ENCODE data around the gene MBD1. TPM values are rescaled to one million over a fixed set of nuclear protein-coding genes. Genes with fewer than 3 reads are reported as not detected.
"Not testable (repeated sequence)": the region's sequence is repeated elsewhere in the genome, so short reads cannot be mapped to it uniquely, and the experiment has no call there.

The MBD1 gene, protein sequence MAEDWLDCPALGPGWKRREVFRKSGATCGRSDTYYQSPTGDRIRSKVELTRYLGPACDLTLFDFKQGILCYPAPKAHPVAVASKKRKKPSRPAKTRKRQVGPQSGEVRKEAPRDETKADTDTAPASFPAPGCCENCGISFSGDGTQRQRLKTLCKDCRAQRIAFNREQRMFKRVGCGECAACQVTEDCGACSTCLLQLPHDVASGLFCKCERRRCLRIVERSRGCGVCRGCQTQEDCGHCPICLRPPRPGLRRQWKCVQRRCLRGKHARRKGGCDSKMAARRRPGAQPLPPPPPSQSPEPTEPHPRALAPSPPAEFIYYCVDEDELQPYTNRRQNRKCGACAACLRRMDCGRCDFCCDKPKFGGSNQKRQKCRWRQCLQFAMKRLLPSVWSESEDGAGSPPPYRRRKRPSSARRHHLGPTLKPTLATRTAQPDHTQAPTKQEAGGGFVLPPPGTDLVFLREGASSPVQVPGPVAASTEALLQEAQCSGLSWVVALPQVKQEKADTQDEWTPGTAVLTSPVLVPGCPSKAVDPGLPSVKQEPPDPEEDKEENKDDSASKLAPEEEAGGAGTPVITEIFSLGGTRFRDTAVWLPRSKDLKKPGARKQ
- 49.9 and 69.6 TPM in 2 replicates for total RNA-seq

DNA sequence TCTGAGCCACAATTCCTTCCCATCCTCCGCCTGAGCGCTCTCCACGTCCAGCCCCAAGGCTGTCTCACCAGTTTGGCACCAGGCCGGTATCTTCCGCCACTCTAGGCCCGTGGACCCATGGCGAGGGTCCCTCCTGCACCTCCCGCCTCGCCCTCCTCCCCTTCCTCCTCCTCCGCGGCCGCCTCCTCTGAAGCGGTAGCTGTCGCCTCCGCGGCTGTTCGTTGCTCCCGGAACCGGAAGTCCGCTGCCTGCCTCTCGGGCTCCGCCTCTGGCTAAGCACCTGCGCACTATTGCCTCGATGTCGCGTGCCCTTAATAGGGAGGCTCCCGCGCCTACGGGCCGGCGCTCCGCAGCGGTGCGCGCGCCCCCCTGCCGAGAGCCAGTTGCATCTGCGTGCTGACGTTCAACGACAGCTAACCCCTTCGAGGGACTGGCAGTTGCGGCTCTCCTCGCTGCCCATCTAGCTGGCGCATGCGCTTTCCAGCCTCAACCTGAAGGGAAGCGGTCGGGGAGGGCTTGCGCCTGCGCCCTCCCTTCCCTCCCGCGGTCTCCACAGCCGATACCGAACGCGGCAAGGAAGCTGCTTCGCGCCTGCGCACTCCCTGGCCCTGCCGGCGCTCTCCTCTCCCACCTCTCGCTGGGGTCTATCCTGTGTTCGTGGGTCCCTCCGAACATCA lies at the start of gene MBD1:
MBD1 (minus strand) TSS at position 229 of the 677 bp plus-strand sequence. CDS start 1,531 bp downstream, outside the sequence.
- DNase-seq (ENCODE audit: low read depth, low spot score) = peak; percentile 90

GRCh38 chr18:50330176-50330575 lies 48.9 kb upstream of the MBD1 start:
- no peak for DNase-seq (ENCODE audit: low read depth, low spot score)

DNA sequence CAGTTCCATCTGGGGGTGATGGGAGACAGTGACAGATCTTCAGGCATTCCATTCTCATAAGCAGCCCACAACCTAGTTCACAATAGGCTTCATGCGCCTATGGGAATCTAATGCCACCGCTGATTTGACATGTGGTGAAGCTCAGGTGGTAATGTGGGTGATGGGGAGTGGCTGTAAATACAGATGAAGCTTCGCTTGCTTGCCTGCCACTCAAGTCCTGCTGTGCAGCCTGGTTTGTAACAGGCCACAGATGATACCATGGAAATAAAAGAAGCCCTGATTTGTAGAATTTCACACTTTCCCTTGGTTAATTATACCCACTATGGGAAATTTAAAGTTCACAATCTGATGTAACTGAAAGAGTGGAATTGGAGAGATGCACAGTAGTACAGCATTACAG lies 46.7 kb upstream of the MBD1 start:
- DNase-seq (ENCODE audit: low read depth, low spot score) = no peak

- no peak for DNase-seq (ENCODE audit: low read depth, low spot score)
Observed at GRCh38 chr18:50320719-50321118, 39.4 kb upstream of the MBD1 start.

GRCh38 chr18:50315100-50315871 lies 34.0 kb upstream of the MBD1 start:
- no peak for DNase-seq (ENCODE audit: low read depth, low spot score)

DNA sequence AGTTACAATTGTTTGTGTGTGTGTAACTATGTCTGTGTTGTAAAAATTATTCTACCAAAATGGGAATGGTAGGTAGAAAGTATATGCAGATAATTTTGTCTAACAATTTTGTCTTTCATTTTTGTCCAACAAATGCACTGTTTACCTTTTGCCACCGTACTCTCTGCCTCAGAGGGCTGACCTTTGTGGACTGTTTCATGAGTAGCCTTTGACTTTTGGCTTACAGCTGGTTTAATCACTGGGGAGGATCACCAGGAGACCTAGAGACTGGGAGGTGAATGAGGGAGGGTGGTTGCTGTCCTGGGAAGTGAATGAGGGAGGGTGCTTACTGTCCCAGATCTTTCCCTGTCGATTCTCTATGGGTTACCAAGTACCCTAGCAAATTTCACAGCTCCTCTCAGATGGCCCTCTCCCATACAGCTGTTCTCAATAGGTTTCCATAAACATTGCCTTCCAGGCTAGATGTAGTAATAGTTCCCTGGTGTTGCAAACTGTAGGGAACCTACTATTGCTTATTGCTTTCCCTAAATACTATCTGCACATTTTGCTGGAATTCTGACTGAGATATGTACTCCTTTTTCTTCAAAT lies 32.6 kb upstream of the MBD1 start:
- no peak for DNase-seq (ENCODE audit: low read depth, low spot score)

GRCh38 chr18:50313031-50313607 lies 31.8 kb upstream of the MBD1 start:
- no peak for DNase-seq (ENCODE audit: low read depth, low spot score)

DNA sequence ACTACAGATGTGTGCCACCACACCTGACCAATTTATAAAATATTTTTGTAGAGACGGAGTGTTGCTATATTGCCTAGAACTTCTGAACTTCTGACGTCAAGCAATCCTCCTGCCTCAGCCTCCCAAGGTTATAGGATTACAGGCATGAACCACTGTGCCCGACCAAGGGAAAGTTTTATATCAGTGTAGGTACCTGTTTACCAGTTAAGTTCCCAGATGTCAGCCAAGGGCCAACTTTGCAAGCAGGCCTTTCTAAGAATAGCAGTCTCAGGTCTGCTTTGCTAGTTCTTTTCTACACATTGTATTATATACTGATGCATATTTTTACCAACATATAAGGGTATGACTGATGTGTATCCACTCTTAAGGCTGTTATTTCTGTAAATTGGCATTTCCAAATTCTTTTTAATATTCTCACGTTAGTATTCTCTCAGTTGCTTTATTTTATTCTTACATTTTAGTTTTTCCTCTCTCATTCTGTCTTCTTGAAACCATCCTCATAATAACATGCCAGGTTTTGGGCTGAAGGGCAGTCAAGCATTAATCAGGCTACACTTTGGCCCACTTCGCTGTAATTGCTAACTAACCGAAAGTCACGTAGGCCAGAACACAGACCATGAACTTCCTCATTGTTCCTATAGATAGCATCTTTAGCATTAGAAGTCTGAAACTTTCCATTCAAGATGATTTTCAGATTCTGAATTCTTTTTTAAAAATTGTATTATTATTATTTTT lies 31.1 kb upstream of the MBD1 start:
- DNase-seq (ENCODE audit: low read depth, low spot score) = no peak

DNA sequence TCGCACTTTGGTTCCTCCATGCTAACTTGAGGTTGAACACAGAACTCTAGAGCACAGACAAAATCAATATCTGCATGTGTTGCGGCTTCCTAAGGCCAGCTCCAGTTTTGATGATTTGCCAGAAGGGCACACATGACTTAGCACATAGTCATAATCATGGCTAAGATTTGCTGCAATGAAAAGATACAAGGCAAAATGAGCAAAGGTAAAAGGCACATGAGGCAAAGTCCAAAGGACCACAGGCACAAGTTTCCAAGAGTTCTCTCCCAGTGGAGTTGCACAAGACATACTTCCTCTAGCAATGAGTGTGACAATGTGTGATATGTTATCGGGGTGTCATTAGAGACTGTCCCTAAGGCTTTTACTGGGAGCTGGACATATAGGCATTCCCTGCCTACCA lies 30.3 kb upstream of the MBD1 start:
- no peak for DNase-seq (ENCODE audit: low read depth, low spot score)

- no peak for DNase-seq (ENCODE audit: low read depth, low spot score)
Observed at GRCh38 chr18:50310080-50310479, 28.8 kb upstream of the MBD1 start.

DNA sequence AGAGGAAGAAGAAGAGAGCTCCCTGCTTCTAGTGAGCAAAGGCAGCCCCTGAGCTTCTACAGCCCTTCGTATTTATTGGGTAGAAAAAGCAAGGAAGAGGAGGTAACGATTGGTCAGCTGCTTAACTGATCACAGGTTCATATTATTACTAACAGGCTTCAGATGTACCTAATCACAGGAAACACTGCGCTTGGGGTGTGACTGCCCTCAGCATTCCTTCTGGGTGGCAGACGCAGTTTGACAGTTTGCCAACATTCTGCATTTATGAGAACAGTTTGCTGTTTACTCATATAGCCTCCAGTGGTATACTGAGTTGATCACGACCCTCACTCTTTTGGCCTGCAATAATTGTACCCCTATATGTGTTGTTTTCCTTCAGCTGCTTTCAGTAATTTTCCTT lies 27.5 kb upstream of the MBD1 start:
- not testable (repeated sequence) for DNase-seq (ENCODE audit: low read depth, low spot score)

GRCh38 chr18:50307738-50308470 lies 26.6 kb upstream of the MBD1 start:
- peak; percentile 40 for DNase-seq (ENCODE audit: low read depth, low spot score)

- no peak for DNase-seq (ENCODE audit: low read depth, low spot score)
Observed at GRCh38 chr18:50307400-50307737, 26.0 kb upstream of the MBD1 start.

- DNase-seq (ENCODE audit: low read depth, low spot score) = no peak
Observed at GRCh38 chr18:50306944-50307343, 25.6 kb upstream of the MBD1 start.

- DNase-seq (ENCODE audit: low read depth, low spot score) = no peak
Observed at GRCh38 chr18:50301074-50301473, 19.8 kb upstream of the MBD1 start.

- no peak for DNase-seq (ENCODE audit: low read depth, low spot score)
Observed at GRCh38 chr18:50299626-50300388, 18.5 kb upstream of the MBD1 start.

DNA sequence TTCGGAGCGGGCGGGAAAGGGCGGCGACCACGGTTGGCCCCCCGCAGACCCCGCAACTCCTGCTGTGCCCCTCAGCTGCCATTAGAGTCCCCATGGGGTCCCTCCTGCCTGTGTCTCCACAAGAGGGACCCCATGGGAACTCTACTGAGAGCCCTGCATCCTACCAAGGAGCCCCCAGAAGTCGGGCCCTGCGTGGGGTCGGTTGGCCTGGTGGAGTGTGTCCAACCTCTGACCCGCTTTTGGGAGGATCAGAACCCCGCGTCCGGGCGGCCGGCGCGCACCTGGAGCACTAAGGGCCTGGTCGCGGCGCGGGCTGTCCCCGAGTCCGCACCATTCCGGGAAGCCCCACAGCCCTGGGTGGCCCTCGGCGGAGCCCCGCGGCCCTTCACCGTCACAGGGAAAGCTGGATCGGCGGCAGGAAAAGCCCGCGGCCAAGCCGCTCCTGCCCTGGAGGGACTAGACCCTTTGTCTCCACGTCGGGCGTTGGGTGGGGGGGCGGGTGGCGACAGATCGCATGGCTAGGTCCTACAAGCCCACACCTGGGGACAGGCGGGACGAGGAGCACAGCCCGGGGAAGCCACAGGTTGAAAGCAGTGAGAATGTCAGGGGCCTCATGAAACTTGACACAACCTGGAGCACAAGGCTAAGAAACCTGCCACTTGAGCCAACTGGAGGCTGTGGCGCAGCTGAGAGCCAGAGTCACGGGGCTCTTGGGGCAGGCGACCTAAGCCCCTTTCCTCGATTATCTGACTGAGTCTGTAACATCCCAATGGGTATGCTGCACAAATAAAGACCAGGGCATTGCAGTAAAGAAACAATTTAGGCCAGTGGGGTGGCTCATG lies 17.3 kb upstream of the MBD1 start:
- DNase-seq (ENCODE audit: low read depth, low spot score) = no peak
